Heart left ventricle (tissue), 16 donors: ENCODE results near the gene ARRB1. TPM values are rescaled to one million over a fixed set of nuclear protein-coding genes. Genes with fewer than 3 reads are reported as not detected.

ENCODE experiments used
- ATAC-seq, 4 donors: fragments of 200-7000 bp; cut with Tn5 transposase; one replicate each; pipeline ENCODE4 v1.9.1; 2020 to 2022; ENCODE audit warnings: moderate library complexity in 4 of 4, mild to moderate bottlenecking in 3 of 4, moderate number of reproducible peaks in 1 of 4
- DNase-seq, 5 donors: peaks; one replicate each; pipeline ENCODE4 v3.0.0-alpha.2; 2020
- H3K27ac ChIP-seq, 12 donors: fragments of 200-600 bp; sonication (generic) in 4 of 12; one replicate each; pipeline versions ENCODE4 v1.5.0 to v1.8.0; 2016 to 2022; ENCODE audit warnings: mild to moderate bottlenecking in 2 of 12
- H3K27me3 ChIP-seq, 9 donors: fragments of 200-600 bp; sonication (generic) in 2 of 9; one replicate each; pipeline versions ENCODE4 v1.5.1 to v1.8.0; 2016 to 2022; ENCODE audit warnings: mild to moderate bottlenecking in 3 of 9
- H3K36me3 ChIP-seq, 9 donors: fragments of 200-600 bp; sonication (generic) in 2 of 9; one replicate each; pipeline versions ENCODE4 v1.5.0 to v1.8.0; 2018 to 2022; ENCODE audit warnings: mild to moderate bottlenecking in 2 of 9
- H3K4me1 ChIP-seq, 12 donors: fragments of 200-600 bp; sonication (generic) in 4 of 12; one replicate each; pipeline versions ENCODE4 v1.5.0 to v1.8.0; 2016 to 2022; ENCODE audit warnings: mild to moderate bottlenecking in 3 of 12
- H3K4me3 ChIP-seq, 12 donors: fragments of 200-600 bp; sonication (generic) in 4 of 12; one replicate each; pipeline versions ENCODE4 v1.5.0 to v1.8.0; 2017 to 2022; ENCODE audit warnings: mild to moderate bottlenecking in 9 of 12, moderate library complexity in 4 of 12
- H3K9me3 ChIP-seq, 12 donors: fragments of 200-600 bp; sonication (generic) in 4 of 12; one replicate each; pipeline versions ENCODE4 v1.5.0 to v1.8.0; 2016 to 2022; ENCODE audit warnings: mild to moderate bottlenecking in 1 of 12
- POLR2A ChIP-seq, 2 donors: fragments of 450-650 bp; IDR thresholded peaks; one replicate each; pipeline ENCODE4 v1.6.1; 2017; ENCODE audit warnings: antibody characterized with exemption in 2 of 2, mild to moderate bottlenecking in 2 of 2, moderate library complexity in 2 of 2
- WGBS, 4 donors: extraction: QIAGEN DNeasy Blood & Tissue Kit in 2 of 4; methylation state at CpG; one replicate each; pipeline versions ENCODE4 v1.1.5 to v1.1.7; 2013 to 2018; 5-methylcytosine and 5-hydroxymethylcytosine counted together
- intact Hi-C, 10 donors: fragments of 100-400 bp; cut with DNase I; formaldehyde crosslinking; loops; one replicate each; pipeline versions ENCODE4 v1.11.1 to v1.14.2; 2022
- polyA plus RNA-seq, 2 donors: library from polyadenylated mRNA; stranded (reverse); fragments of 200-250 nt; gene quantifications; one replicate each; pipeline ENCODE4 v1.2.3, GENCODE V29; 2013
- total RNA-seq, 9 donors: library from RNA; depleted of rRNA in 2 of 9; stranded (reverse); fragments of >200 nt in 2 of 9; fragmentation: NEBNext Ultra II Directional in 3 of 9; extraction: Animal tissue kit (Norgen Biotek cat#: 25700) in 3 of 9; gene quantifications; one replicate each; pipeline versions ENCODE4 v1.1.0 to v1.2.4, GENCODE V29; 2016 to 2023
- TF ChIP-seq, protein P1 (sequence below), 12 donors: fragments of 200-600 bp; sonication (generic) in 4 of 12; IDR thresholded peaks; one replicate each; pipeline versions ENCODE4 v1.5.0 to v1.8.0; 2018 to 2022; ENCODE audit warnings: antibody characterized with exemption in 12 of 12, mild to moderate bottlenecking in 5 of 12
- donor health status: ischemic (EF 13 %, LVEDD 7.1; RV severe dilation, severe dysfunction).
- donor health status: healthy with polysubstance abuse.
- donor health status: DM: no; HTN: yes; CAD: no.
- donor health status: DM: no; HTN: no; CAD: no.
- donor health status: ischemic (EF 25% LVEDD 6.9; RV normal size, moderate dysfunction).
- donor health status: ischemic (EF 25% LVEDD 5.7; RV mildly dilated, moderate dysfunction).
- donor health status: healthy.
- donor health status: DM: yes; HTN: yes; CAD: no.
- donor health status: ischemic (EF 35%, LVEDD 5.7; RV mildly dilated, moderate dysfunction).
- donor health status: nonischemic (EF 11% LVEDD 7.7; RV severe dilation, severe dysfunction).
- donor health status: DM: yes; HTN: yes; CAD: no.
- donor health status: PGD.
- donor health status: ischemic (EF 29% LVEDD 5.4; RV normal size, mild dysfunction).
- donor health status: nonischemic (EF 23%, LVEDD 6.1; RV moderate dilation, normal function).

ARRB1 gene
- total and polyA plus RNA-seq, 11 donors: 7.9 to 58.9 (median 25.4) TPM

- TF ChIP-seq, protein P1, sequence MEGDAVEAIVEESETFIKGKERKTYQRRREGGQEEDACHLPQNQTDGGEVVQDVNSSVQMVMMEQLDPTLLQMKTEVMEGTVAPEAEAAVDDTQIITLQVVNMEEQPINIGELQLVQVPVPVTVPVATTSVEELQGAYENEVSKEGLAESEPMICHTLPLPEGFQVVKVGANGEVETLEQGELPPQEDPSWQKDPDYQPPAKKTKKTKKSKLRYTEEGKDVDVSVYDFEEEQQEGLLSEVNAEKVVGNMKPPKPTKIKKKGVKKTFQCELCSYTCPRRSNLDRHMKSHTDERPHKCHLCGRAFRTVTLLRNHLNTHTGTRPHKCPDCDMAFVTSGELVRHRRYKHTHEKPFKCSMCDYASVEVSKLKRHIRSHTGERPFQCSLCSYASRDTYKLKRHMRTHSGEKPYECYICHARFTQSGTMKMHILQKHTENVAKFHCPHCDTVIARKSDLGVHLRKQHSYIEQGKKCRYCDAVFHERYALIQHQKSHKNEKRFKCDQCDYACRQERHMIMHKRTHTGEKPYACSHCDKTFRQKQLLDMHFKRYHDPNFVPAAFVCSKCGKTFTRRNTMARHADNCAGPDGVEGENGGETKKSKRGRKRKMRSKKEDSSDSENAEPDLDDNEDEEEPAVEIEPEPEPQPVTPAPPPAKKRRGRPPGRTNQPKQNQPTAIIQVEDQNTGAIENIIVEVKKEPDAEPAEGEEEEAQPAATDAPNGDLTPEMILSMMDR (IDR thresholded peaks at IDR 0.05): no peak
- TF ChIP-seq POLR2A (IDR thresholded peaks at IDR 0.05): no peak
- Histone ChIP-seq H3K9me3 (no peaks in the 10 kb centered on the region), H3K36me3 (peaks cover 0 to 18% (median 0%) of the 10 kb centered on the region in 9 donors), H3K4me1 (peaks cover 10 to 63% (median 45%) of the 10 kb centered on the region in 12 donors), H3K27ac (peak overlapping the region; percentile 82 to 99 (median 91)), H3K27me3 (no peaks in the 10 kb centered on the region), H3K4me3 (no peak overlapping the region)
- ATAC-seq: peak; percentile 33 to 75 (median 70)
- peak; percentile 72 to 77 (median 76) for DNase-seq
- intact Hi-C loops: no loop called here
- 24 to 36% (median 30%) methylated on average over 8 of the region's 8 CpGs for WGBS, 4 donors
These were observed 37.8 kb downstream of the ARRB1 start for GRCh38 chr11:75313513-75314272.

DNA sequence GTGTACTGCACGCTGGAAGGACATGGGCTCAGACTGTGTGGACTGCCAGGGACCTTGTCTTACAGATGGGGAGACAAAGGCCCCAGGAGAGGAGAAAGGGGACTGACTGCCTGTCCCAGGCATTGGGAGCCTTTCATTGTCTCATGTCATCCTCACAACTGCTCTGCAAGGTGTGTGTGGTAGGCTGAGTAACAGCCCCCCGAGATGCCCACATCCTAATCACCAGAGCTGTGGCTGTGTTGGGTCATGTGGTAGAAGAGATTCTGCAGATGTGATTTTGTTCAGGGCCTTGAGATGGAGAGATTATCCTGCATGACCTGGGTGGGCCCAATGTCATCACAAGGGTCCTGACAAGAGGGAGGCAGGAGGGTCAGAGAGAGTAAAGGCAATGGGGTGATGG is 39.1 kb downstream of the ARRB1 start:
- ATAC-seq: no peak
- no peak for DNase-seq
- intact Hi-C loops: no loop called here
- H3K9me3 ChIP-seq: no peaks in the 10 kb centered on the region
- no peak for TF ChIP-seq POLR2A (IDR thresholded peaks at IDR 0.05)
- TF ChIP-seq, protein P1 (IDR thresholded peaks at IDR 0.05): no peak
- no peaks in the 10 kb centered on the region for H3K27me3 ChIP-seq
- H3K4me3 ChIP-seq: peak overlapping the region in 4 of 12 donors; percentile 51 to 66 (median 59)
- peaks cover 10 to 59% (median 43%) of the 10 kb centered on the region in 12 donors for H3K4me1 ChIP-seq
- peaks cover 0 to 18% (median 0%) of the 10 kb centered on the region in 9 donors for H3K36me3 ChIP-seq
- peak overlapping the region; percentile 82 to 99 (median 91) for H3K27ac ChIP-seq
- WGBS, 4 donors: 62 to 89% (median 75%) methylated on average over 1 to 2 of the region's 2 CpGs

DNA sequence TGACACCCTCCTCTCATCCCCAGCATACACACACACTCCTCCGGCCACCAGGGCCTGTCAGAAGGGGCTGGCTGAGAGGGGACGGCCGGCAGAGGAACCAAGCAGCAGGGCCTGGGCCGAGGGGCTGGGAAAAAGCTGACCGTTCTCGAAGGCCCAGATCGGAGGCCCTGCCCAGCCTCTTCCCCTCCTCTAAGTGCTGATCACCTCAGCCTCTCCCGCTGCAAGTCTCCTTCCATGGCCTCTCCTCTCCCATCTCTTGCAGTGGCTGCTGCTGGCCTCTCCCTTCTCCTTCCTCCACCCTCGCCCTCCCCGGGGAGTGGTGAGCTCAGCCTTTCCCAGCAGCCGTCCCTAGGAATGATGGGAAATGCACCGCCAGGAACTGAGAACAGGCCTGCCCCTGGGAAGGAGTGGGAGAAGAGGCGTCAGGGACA is 39.6 kb downstream of the ARRB1 start:
- Histone ChIP-seq H3K4me1 (peaks cover 10 to 60% (median 45%) of the 10 kb centered on the region in 12 donors), H3K9me3 (no peaks in the 10 kb centered on the region), H3K36me3 (peaks cover 0 to 18% (median 0%) of the 10 kb centered on the region in 9 donors), H3K27me3 (no peaks in the 10 kb centered on the region), H3K27ac (peak overlapping the region; percentile 82 to 99 (median 91)), H3K4me3 (peak overlapping the region in 11 of 12 donors; percentile 34 to 66 (median 51))
- TF ChIP-seq, protein P1 (IDR thresholded peaks at IDR 0.05): peak in 1 of 12 donors; percentile 8
- peak in 1 of 2 donors; percentile 74 for TF ChIP-seq POLR2A (IDR thresholded peaks at IDR 0.05)
- intact Hi-C loops: no loop called here
- ATAC-seq (peak; percentile 83 to 93 (median 91)), DNase-seq (peak; percentile 89 to 92 (median 91))
- WGBS, 4 donors: 30 to 51% (median 42%) methylated on average over 12 to 13 of the region's 13 CpGs

GRCh38 chr11:75308986-75309385 is 42.5 kb downstream of the ARRB1 start:
- peaks cover 0 to 18% (median 0%) of the 10 kb centered on the region in 9 donors for H3K36me3 ChIP-seq
- intact Hi-C loops: no loop called here
- TF ChIP-seq POLR2A (IDR thresholded peaks at IDR 0.05): no peak
- TF ChIP-seq, protein P1 (IDR thresholded peaks at IDR 0.05): no peak
- no peaks in the 10 kb centered on the region for H3K9me3 ChIP-seq
- WGBS, 4 donors: 94 to 100% (median 96%) methylated on average over 4 of the region's 4 CpGs
- no peaks in the 10 kb centered on the region for H3K27me3 ChIP-seq
- ATAC-seq (no peak), DNase-seq (peak in 1 of 5 donors; percentile 13)
- H3K4me1 ChIP-seq: peaks cover 10 to 71% (median 43%) of the 10 kb centered on the region in 12 donors
- no peak overlapping the region for H3K27ac ChIP-seq
- H3K4me3 ChIP-seq: no peak overlapping the region
